CD4-positive, alpha-beta T cell (primary cell): ENCODE results near the gene CNTRL. TPM values are rescaled to one million over a fixed set of nuclear protein-coding genes. Genes with fewer than 3 reads are reported as not detected.

Experiments used
- ATAC-seq: fragments of 200-7000 bp; cut with Tn5 transposase; one replicate; pipeline ENCODE4 v1.10.0; 2022; ENCODE audit warnings: mild to moderate bottlenecking; ENCODE audit not compliant: poor library complexity
- CTCF ChIA-PET: fragments of 350-600 bp; sonication (Branson Sonifier 250); formaldehyde crosslinking; loops from one replicate; lab custom pipeline; 2021; ENCODE audit warnings: antibody characterized with exemption, inconsistent platforms; lab: Charles Lee
- POLR2A ChIA-PET: fragments of 350-600 bp; sonication (Branson Sonifier 250); formaldehyde crosslinking; loops from one replicate; lab custom pipeline; 2021; ENCODE audit warnings: antibody characterized with exemption, inconsistent platforms; lab: Charles Lee
- DNase-seq, 14 experiments: peaks; one replicate each; pipeline ENCODE4 v3.0.0-alpha.2; 2013 to 2020; ENCODE audit warnings: mixed read lengths in 2 of 14
- H3K27ac ChIP-seq, 2 donors: one replicate each; pipeline versions ENCODE4 v1.5.1 to v1.7.0; 2013; ENCODE audit warnings: low read length in 2 of 2, low read depth in 1 of 2, mild to moderate bottlenecking in 1 of 2
- H3K27me3 ChIP-seq, 2 experiments: 1 replicate in 1 of 2; 2 replicates in 1 of 2; pipeline versions ENCODE4 v1.6.1 to v1.7.0; 2013; ENCODE audit warnings: low read length in 2 of 2, control low read depth in 1 of 2, mild to moderate bottlenecking in 1 of 2, moderate library complexity in 1 of 2; ENCODE audit not compliant: insufficient read depth in 2 of 2, control insufficient read depth in 1 of 2
- H3K36me3 ChIP-seq: one replicate; pipeline ENCODE4 v1.6.1; 2013; ENCODE audit warnings: low read length, control low read depth; ENCODE audit not compliant: insufficient read depth
- H3K4me1 ChIP-seq: one replicate; pipeline ENCODE4 v1.6.1; 2013; ENCODE audit warnings: low read length, control low read depth; ENCODE audit not compliant: insufficient read depth
- H3K4me3 ChIP-seq: one replicate; pipeline ENCODE4 v1.5.1; 2013; ENCODE audit warnings: mild to moderate bottlenecking, low read length, moderate library complexity
- H3K9me3 ChIP-seq, 2 experiments: 1 replicate in 1 of 2; 2 replicates in 1 of 2; pipeline versions ENCODE4 v1.6.1 to v1.7.0; 2013; ENCODE audit warnings: low read length in 2 of 2, mild to moderate bottlenecking in 2 of 2, control low read depth in 1 of 2, moderate library complexity in 1 of 2; ENCODE audit not compliant: control insufficient read depth in 1 of 2, insufficient read depth in 1 of 2
- H3K27ac Mint-ChIP-seq: one replicate; pipeline ENCODE4 v1.8.0; 2020; ENCODE audit warnings: mixed read lengths
- H3K27me3 Mint-ChIP-seq: one replicate; pipeline ENCODE4 v1.8.0; 2021; ENCODE audit warnings: mixed read lengths
- H3K36me3 Mint-ChIP-seq: one replicate; pipeline ENCODE4 v1.8.0; 2021; ENCODE audit warnings: low read depth, mixed read lengths
- H3K4me1 Mint-ChIP-seq: one replicate; pipeline ENCODE4 v1.8.0; 2021; ENCODE audit warnings: low read depth, mixed read lengths
- H3K4me3 Mint-ChIP-seq: one replicate; pipeline ENCODE4 v1.8.0; 2020; ENCODE audit warnings: mild to moderate bottlenecking, mixed read lengths
- H3K9me3 Mint-ChIP-seq: one replicate; pipeline ENCODE4 v1.8.0; 2020; ENCODE audit warnings: mixed read lengths
- intact Hi-C, 2 experiments: fragments of 100-400 bp; cut with DNase I in 1 of 2; cut with micrococcal nuclease in 1 of 2; formaldehyde crosslinking; loops; one replicate each; pipeline versions ENCODE4 v1.15.1 to v1.9.0; 2023 to 2025; cut with DNase I, micrococcal nuclease
- total RNA-seq, 174 experiments: library from RNA in 2 of 174; stranded (reverse) in 2 of 174; gene quantifications; one replicate each; pipeline ENCODE4 v1.2.3 and lab custom pipeline; 2021 to 2026
- TF ChIP-seq, protein P1 (sequence below): fragments of 200-600 bp; IDR thresholded peaks from one replicate; pipeline ENCODE4 v1.8.0; 2022; ENCODE audit warnings: antibody characterized with exemption, mild to moderate bottlenecking

The CNTRL gene
- total RNA-seq, 2 experiments from 2014 or later, result 35.1 to 38.1 TPM

DNA sequence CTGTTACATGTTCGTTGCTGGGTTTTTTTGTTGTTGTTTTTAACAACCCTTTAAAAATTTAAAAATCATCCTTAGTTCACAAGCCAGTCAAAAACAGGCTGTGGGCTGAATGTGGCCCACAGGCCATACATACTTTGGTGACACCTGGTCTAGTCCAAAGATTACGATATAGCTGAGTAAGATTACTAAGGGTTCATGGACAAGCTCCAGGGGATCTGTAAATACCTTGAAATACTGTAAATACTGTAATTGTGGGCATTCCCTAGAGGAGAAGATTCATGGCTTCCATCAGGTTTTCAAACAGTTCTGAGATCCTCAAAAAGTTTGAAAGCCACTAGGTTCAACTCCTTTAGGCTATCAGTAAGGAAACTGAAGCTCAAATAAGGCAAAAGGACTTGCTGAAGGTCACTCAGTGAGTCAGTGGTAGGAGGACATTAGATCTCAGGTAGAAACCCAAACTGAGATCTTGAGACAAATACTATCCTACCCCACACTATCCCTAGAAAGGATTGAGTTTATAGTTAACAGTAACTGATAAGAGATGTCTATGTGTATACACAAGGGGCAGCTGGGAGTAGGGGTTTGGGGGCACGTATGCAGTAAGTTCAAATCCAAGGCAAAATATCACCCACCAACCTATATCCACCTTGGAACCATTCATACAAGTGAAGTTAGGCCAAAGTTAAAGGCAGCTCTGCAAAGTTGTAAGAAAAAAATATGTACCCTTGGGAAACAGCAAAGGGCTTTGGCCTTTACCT, 109.1 kb downstream of the CNTRL start:
- Histone ChIP-seq H3K4me1 (peaks cover 11% of the 10 kb centered on the region), H3K27ac (peak overlapping the region; percentile 24 to 48), H3K36me3 (peaks cover 70% of the 10 kb centered on the region), H3K4me3 (no peak overlapping the region), H3K27me3 (no peaks in the 10 kb centered on the region), H3K9me3 (no peaks in the 10 kb centered on the region)
- Mint-ChIP-seq H3K27ac (peak overlapping the region; percentile 74), H3K36me3 (peaks cover 79% of the 10 kb centered on the region), H3K4me3 (no peak overlapping the region), H3K9me3 (no peaks in the 10 kb centered on the region), H3K4me1 (peaks cover 62% of the 10 kb centered on the region), H3K27me3 (no peaks in the 10 kb centered on the region)
- ATAC-seq, result no peak
- TF ChIP-seq, protein P1, sequence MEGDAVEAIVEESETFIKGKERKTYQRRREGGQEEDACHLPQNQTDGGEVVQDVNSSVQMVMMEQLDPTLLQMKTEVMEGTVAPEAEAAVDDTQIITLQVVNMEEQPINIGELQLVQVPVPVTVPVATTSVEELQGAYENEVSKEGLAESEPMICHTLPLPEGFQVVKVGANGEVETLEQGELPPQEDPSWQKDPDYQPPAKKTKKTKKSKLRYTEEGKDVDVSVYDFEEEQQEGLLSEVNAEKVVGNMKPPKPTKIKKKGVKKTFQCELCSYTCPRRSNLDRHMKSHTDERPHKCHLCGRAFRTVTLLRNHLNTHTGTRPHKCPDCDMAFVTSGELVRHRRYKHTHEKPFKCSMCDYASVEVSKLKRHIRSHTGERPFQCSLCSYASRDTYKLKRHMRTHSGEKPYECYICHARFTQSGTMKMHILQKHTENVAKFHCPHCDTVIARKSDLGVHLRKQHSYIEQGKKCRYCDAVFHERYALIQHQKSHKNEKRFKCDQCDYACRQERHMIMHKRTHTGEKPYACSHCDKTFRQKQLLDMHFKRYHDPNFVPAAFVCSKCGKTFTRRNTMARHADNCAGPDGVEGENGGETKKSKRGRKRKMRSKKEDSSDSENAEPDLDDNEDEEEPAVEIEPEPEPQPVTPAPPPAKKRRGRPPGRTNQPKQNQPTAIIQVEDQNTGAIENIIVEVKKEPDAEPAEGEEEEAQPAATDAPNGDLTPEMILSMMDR, result no peak
- DNase-seq, result no peak
- CTCF ChIA-PET, result interaction anchor here (0.8 kb wide), 1 partner anchor 13 kb away, joined by 3 read pairs; no protein-coding TSS in a partner anchor
- intact Hi-C loops, result no loop called here
- POLR2A ChIA-PET, result interaction anchor here (1.2 to 1.7 kb wide), 4 partner anchors 9 to 63 kb away, joined by 3 to 12 read pairs (median 4); partner anchors contain the start of gene RAB14

DNA sequence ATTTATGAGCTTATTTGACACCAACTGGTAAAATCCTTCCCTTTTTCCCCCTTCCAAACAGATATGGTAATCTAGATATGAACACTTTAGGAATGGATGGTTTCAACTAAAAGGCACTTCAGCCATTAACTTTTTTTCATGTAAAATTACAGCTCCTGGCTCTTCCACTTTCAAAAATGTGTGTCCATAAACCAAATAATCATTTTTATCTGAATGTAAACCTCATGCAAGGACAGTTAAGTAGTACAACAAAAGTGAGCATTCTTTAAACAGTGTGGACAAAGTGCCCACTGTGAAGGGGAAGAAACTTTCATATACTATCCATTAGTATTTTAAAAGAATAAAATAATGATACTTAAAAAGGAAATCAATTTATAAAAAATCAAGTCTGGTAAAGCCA, 109.7 kb downstream of the CNTRL start:
- ChIA-PET CTCF (interaction anchor here (0.8 kb wide), 1 partner anchor 13 kb away, joined by 3 read pairs; no protein-coding TSS in a partner anchor), POLR2A (interaction anchor here (1.2 to 1.7 kb wide), 4 partner anchors 8 to 63 kb away, joined by 3 to 12 read pairs (median 4); partner anchors contain the start of gene RAB14)
- Mint-ChIP-seq H3K27me3 (no peaks in the 10 kb centered on the region), H3K4me3 (no peak overlapping the region), H3K9me3 (no peaks in the 10 kb centered on the region), H3K4me1 (peaks cover 68% of the 10 kb centered on the region), H3K27ac (peak overlapping the region; percentile 74), H3K36me3 (peaks cover 80% of the 10 kb centered on the region)
- Histone ChIP-seq H3K27ac (peak overlapping the region in 1 of 2 donors; percentile 42), H3K4me3 (no peak overlapping the region), H3K9me3 (no peaks in the 10 kb centered on the region), H3K27me3 (no peaks in the 10 kb centered on the region), H3K4me1 (peaks cover 11% of the 10 kb centered on the region), H3K36me3 (peaks cover 66% of the 10 kb centered on the region)
- TF ChIP-seq, protein P1, result no peak
- no peak for ATAC-seq
- intact Hi-C loops, result no loop called here
- DNase-seq, result no peak

DNA sequence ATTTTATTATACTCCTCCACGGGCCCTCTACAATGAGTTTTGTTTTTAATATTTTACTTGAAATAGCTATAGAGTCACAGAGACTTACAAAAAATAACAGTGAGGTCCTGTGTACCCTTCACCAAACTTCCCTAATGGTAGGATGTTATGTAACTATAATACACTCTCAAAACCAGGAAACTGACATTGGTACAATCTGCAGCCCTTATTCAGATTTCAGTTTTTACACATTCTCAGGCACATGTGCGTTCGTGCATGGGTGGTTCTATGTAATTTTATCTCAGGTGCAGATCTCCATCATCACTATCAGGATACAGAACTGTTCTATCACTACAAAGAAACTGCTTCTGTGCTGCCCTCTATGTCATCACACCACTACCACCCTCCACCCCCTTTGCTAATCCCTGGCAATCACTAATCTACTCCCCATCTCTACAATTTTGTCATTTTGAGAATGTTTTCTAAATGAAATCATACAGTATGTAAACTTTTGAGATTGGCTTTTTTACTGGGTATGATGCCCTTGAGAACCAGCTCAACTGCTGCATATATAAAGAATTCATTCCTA, 110.5 kb downstream of the CNTRL start:
- Histone ChIP-seq H3K27ac (peak overlapping the region in 1 of 2 donors; percentile 42), H3K4me3 (no peak overlapping the region), H3K27me3 (no peaks in the 10 kb centered on the region), H3K36me3 (peaks cover 63% of the 10 kb centered on the region), H3K4me1 (peaks cover 11% of the 10 kb centered on the region), H3K9me3 (no peaks in the 10 kb centered on the region)
- Mint-ChIP-seq H3K4me3 (no peak overlapping the region), H3K27ac (peak overlapping the region; percentile 74), H3K36me3 (peaks cover 78% of the 10 kb centered on the region), H3K27me3 (no peaks in the 10 kb centered on the region), H3K4me1 (peaks cover 72% of the 10 kb centered on the region), H3K9me3 (no peaks in the 10 kb centered on the region)
- CTCF ChIA-PET, result interaction anchor here (1.6 kb wide), 1 partner anchor 16 kb away, joined by 8 read pairs; no protein-coding TSS in a partner anchor
- DNase-seq (no peak), ATAC-seq (peak; percentile 43)
- intact Hi-C loops, result no loop called here
- POLR2A ChIA-PET, result interaction anchor here (0.7 to 6.3 kb wide), 4 partner anchors 10 to 16 kb away, joined by 3 to 50 read pairs (median 7); partner anchors contain the start of gene RAB14
- TF ChIP-seq, protein P1, result no peak
